Measurements from ENCODE around the gene NFE2L1.
"Not testable (repeated sequence)": the region's sequence is repeated elsewhere in the genome, so short reads cannot be mapped to it uniquely, and the experiment has no call there.

NFE2L1 gene

GRCh38 chr17:48064638-48065037 lies 16.5 kb downstream of the NFE2L1 start:
- Histone ChIP-seq H3K9me3 (ENCODE audit: severe bottlenecking) (no peaks in the 10 kb centered on the region), H3K4me1 (ENCODE audit: insufficient read depth, poor library complexity, severe bottlenecking) (no peaks in the 10 kb centered on the region), H3K27me3 (ENCODE audit: insufficient read depth, poor library complexity, severe bottlenecking) (no peaks in the 10 kb centered on the region), H3K4me3 (ENCODE audit: severe bottlenecking) (no peak overlapping the region), H3K27ac (ENCODE audit: poor library complexity, severe bottlenecking) (no peak overlapping the region), H3K36me3 (ENCODE audit: low read depth) (peaks cover 85% of the 10 kb centered on the region)
- ATAC-seq (ENCODE audit: low read depth) (no peak), DNase-seq (ENCODE audit: low spot score) (no peak)
- no peak for TF ChIP-seq CTCF (IDR thresholded peaks at IDR 0.05; ENCODE audit: poor library complexity, severe bottlenecking)

GRCh38 chr17:48066192-48066591 lies 18.0 kb downstream of the NFE2L1 start:
- no peaks in the 10 kb centered on the region for H3K9me3 ChIP-seq (ENCODE audit: severe bottlenecking)
- no peaks in the 10 kb centered on the region for H3K4me1 ChIP-seq (ENCODE audit: insufficient read depth, poor library complexity, severe bottlenecking)
- no peaks in the 10 kb centered on the region for H3K27me3 ChIP-seq (ENCODE audit: insufficient read depth, poor library complexity, severe bottlenecking)
- no peak overlapping the region for H3K4me3 ChIP-seq (ENCODE audit: severe bottlenecking)
- TF ChIP-seq CTCF (IDR thresholded peaks at IDR 0.05; ENCODE audit: poor library complexity, severe bottlenecking), result no peak
- DNase-seq (ENCODE audit: low spot score) (no peak), ATAC-seq (ENCODE audit: low read depth) (no peak)
- H3K27ac ChIP-seq (ENCODE audit: poor library complexity, severe bottlenecking), result no peak overlapping the region
- peaks cover 84% of the 10 kb centered on the region for H3K36me3 ChIP-seq (ENCODE audit: low read depth)

- no peak for DNase-seq (ENCODE audit: low spot score)
- H3K36me3 ChIP-seq (ENCODE audit: low read depth), result peaks cover 84% of the 10 kb centered on the region
Measured at GRCh38 chr17:48066656-48067055, 18.5 kb downstream of the NFE2L1 start.

GRCh38 chr17:48067245-48067644 lies 19.1 kb downstream of the NFE2L1 start:
- Histone ChIP-seq H3K4me1 (ENCODE audit: insufficient read depth, poor library complexity, severe bottlenecking) (no peaks in the 10 kb centered on the region), H3K4me3 (ENCODE audit: severe bottlenecking) (no peak overlapping the region), H3K9me3 (ENCODE audit: severe bottlenecking) (no peaks in the 10 kb centered on the region), H3K36me3 (ENCODE audit: low read depth) (peaks cover 84% of the 10 kb centered on the region), H3K27ac (ENCODE audit: poor library complexity, severe bottlenecking) (no peak overlapping the region), H3K27me3 (ENCODE audit: insufficient read depth, poor library complexity, severe bottlenecking) (no peaks in the 10 kb centered on the region)
- no peak for DNase-seq (ENCODE audit: low spot score)
- TF ChIP-seq CTCF (IDR thresholded peaks at IDR 0.05; ENCODE audit: poor library complexity, severe bottlenecking), result no peak
- ATAC-seq (ENCODE audit: low read depth), result no peak

More at GRCh38 chr17:48066656-48067055, 18.5 kb downstream of the NFE2L1 start:
- Histone ChIP-seq H3K4me1 (ENCODE audit: insufficient read depth, poor library complexity, severe bottlenecking) (no peaks in the 10 kb centered on the region), H3K27me3 (ENCODE audit: insufficient read depth, poor library complexity, severe bottlenecking) (no peaks in the 10 kb centered on the region), H3K4me3 (ENCODE audit: severe bottlenecking) (no peak overlapping the region), H3K27ac (ENCODE audit: poor library complexity, severe bottlenecking) (no peak overlapping the region), H3K9me3 (ENCODE audit: severe bottlenecking) (no peaks in the 10 kb centered on the region)
- no peak for TF ChIP-seq CTCF (IDR thresholded peaks at IDR 0.05; ENCODE audit: poor library complexity, severe bottlenecking)
- no peak for ATAC-seq (ENCODE audit: low read depth)

- DNase-seq (ENCODE audit: low spot score); H3K27me3 ChIP-seq (ENCODE audit: insufficient read depth, poor library complexity, severe bottlenecking); H3K4me1 ChIP-seq (ENCODE audit: insufficient read depth, poor library complexity, severe bottlenecking); H3K27ac ChIP-seq (ENCODE audit: poor library complexity, severe bottlenecking); H3K4me3 ChIP-seq (ENCODE audit: severe bottlenecking); H3K9me3 ChIP-seq (ENCODE audit: severe bottlenecking): not testable (repeated sequence)
- peaks cover 84% of the 10 kb centered on the region for H3K36me3 ChIP-seq (ENCODE audit: low read depth)
- ATAC-seq (ENCODE audit: low read depth), result peak; percentile 8; the same call in 1 of the 3 replicates
Measured at GRCh38 chr17:48067808-48068207, 19.6 kb downstream of the NFE2L1 start.
